CD4-positive, alpha-beta T cell treated with Interleukin-6 at 100 ng/mL for 8 hours (primary cell): ENCODE measurements around the gene TNRC6A.
"Not testable (repeated sequence)": the region's sequence is repeated elsewhere in the genome, so short reads cannot be mapped to it uniquely, and the experiment has no call there.

Experiments used
- DNase-seq: peaks from one replicate; pipeline ENCODE4 v3.0.0-alpha.2; 2020; ENCODE audit warnings: mixed read lengths, low spot score

TNRC6A gene

DNA sequence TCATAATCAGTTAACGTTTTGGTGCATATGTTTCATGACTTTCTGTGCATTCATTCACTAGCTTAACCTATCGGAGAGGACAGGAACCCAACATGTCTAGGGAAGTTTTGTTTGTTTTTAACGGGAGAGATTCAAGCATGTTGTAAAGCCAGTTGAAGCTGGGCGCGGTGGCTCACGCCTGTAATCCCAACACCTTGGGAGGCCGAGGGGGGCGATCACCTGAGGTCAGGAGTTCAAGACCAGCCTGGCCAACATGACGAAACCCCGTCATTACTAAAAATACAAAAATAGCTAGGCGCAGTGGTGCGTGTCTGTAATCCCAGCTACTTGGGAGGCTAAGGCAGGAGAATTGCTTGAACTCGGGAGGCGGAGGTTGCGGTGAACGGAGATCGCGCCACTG is 1.4 kb upstream of the TNRC6A start:
- no peak for DNase-seq

DNA sequence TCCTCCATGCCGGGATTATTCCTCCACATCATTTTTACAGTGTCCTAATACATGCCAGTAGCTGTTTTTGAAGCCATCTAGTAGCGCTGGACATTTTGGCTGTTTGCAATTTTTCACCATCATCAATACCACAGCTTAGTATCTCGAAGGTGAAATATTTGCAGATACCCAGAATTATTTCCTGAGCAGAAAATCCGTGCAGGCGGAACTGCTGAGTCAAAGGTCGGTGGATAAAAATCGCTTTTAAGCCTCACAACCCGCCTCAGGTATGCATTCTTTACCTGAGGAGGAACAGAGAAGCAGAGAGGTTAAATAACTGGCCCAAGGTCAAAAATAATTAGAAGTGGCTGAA is 584 bp upstream of the TNRC6A start:
- no peak for DNase-seq

DNA sequence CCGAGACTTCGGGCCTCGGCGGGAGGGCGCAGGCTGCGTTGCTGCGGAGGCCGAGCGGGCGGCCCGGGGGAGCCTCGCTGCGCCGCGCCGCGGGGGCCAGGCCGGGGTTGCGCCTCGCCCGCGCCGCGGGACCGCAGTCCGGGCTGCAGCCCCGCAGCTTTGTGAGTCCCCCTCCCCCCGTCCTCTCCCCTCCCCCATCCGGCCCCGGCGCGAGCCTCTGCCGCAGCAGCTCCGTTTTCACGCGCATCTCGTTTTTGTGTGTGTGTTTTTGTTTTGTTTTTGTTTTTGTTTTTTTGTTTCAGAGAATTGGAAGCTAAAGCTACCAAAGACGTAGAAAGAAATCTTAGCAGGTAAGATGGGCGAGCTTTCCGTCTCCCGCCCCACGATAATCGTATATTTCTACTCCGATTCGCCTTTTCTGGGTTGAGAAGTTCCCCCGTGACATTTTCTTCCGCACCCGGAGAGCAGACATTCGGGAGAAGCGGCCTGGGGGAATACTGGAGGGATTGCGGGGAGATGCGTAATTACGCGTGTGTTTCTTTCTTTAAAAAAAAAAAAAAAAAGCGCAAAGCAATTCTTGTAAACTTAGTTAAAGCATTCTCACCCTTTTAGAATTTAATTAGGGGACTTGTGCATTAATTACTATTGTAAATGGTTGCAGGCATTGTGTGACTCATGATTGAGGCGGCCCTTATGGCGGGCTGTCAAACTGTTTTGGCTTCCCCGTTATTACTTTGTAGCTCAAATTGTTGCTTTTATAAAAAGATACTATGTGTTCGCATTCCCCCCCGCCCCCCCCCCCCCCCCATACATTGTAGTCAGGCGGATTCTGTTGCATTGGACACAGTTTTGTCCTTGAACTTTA is 732 bp downstream of the TNRC6A start:
- peak; percentile 22 for DNase-seq

DNA sequence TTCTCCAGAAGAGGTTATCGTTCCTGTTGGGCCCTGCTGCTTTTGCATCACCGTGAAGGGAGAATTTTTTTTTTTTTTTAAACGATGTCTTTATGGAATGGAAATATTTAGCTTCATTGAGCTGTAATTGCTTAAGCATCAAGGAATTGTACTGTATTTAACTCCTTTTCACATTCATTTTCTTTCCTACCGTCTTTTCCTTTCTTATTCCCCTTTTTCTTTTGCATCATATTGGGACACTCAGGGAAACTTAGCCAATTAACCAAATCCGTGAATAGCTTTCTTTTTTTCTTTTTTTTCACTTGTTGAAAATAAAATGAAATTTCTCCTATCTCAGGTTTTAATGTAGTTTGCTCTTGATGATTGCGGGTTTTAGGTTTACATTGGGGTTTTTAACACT is 1.5 kb downstream of the TNRC6A start:
- DNase-seq, result no peak

GRCh38 chr16:24731722-24732419 is 2.4 kb downstream of the TNRC6A start:
- DNase-seq, result no peak

- DNase-seq, result no peak
Measured at GRCh38 chr16:24734382-24734781, 4.9 kb downstream of the TNRC6A start.

DNA sequence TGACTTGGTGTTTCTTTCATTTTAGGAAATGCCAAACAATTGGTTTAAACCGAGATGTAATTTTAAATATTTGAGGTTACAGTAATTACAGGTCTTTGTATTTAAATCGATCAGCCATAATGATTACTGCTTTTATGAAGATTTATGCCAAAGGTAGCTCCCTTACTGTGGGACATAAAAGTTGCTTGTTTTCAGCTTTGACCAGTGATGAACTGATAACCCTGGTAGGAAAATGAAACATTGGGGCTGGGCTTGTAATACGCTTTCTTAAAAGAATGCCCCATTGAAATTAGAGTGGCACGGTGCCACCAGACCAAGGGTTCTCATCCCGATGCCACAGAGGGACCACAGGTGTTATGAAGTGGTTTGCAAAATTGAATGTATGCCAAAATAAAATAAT is 7.3 kb downstream of the TNRC6A start:
- DNase-seq, result no peak

GRCh38 chr16:24737391-24737871 is 8.0 kb downstream of the TNRC6A start:
- no peak for DNase-seq

- no peak for DNase-seq
Measured at GRCh38 chr16:24737916-24738594, 8.6 kb downstream of the TNRC6A start.

- DNase-seq, result no peak
Measured at GRCh38 chr16:24738895-24739294, 9.4 kb downstream of the TNRC6A start.

DNA sequence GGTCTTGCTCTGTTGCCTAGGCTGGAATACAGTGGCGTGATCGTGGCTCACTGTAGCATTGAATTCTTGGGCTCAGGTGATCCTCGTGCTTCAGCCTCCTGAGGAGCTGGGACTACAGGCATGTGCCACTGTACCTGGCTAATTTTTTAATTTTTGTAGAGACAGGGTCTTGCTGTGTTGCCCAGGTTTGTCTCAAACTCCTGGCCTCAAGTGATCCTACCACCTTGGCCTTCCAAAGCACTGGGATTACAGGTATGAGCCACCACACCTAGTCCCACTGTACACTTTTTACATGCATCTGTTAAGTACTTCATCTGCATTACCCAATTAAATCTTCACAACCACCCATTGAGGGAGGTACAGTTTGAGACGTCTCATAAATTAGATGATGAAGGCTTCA is 12.4 kb downstream of the TNRC6A start:
- no peak for DNase-seq

DNA sequence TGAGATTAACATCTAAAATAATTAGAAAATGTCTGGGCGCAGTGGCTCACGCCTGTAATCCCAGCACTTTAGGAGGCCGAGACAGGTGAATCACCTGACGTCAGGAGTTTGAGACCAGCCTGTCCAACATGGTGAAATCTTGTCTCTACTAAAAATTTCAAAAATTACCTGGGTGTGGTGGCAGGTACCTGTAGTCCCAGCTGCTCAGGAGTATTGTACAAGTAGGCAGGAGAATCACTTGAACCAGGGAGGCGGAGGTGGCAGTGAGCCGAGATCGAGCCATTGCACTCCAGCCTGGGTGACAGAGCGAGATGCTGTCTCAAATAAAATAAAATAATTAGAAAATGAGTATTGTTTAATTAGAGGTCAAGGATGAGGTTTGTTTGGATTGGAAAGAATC is 13.2 kb downstream of the TNRC6A start:
- DNase-seq, result not testable (repeated sequence)

- no peak for DNase-seq
Measured at GRCh38 chr16:24745391-24745790, 15.9 kb downstream of the TNRC6A start.

DNA sequence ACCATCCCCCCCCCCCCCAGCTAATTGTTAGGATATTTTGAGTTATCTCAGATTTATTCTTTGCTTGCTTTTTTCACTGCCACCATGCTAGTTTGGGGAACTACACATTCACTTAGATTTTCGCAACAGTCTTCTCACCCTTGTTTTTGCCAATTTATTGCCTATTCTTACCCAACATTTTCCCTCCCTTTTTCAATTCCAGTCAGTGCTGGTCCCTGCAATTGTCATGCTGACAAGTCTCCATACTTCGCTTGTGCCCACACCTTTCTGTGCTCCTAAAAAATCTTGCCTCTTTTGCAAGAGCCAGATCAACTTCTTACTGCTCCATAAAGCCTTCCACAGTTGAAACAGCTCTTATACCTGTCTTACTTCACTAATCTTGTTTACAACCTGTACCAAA is 16.3 kb downstream of the TNRC6A start:
- no peak for DNase-seq

GRCh38 chr16:24747441-24747840 is 18.0 kb downstream of the TNRC6A start:
- DNase-seq, result no peak

- no peak for DNase-seq
Measured at GRCh38 chr16:24748242-24748641, 18.8 kb downstream of the TNRC6A start.

- DNase-seq, result no peak
Measured at GRCh38 chr16:24749310-24749709, 19.9 kb downstream of the TNRC6A start.

DNA sequence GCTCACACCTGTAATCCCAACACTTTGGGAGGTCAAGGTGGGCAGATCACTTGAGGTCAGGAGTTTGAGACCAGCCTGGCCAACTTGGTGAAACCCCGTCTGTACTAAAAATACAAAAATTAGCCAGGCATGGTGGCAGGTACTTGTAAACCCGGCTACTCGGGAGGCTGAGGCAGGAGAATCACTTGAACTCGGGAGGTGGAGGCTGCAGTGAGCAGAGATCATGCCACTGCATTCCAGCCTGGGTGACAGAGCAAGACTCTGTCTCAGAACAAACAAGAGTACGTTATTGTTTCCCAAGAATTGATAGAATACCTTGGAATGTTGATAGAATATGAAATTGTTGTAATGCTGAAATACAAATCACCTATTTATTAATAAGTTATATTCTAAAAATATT is 20.4 kb downstream of the TNRC6A start:
- not testable (repeated sequence) for DNase-seq

DNA sequence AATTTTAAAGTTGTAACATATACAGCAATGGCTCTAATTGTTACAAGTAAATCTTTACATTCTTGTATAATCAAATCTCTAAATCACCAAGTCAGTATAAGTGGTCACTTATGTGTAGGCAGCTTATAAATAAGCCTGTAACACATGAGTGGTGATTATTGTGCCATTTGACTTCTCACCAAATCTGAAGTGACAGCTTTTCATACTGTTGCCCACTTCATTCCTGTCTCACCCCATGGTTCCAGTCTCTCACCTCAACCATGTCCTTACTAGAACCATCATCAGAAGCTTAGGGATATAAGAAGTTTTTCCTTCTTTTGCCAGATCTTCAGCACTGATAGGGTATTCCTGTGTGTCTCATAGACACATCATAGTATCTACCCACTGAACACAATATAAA is 23.5 kb downstream of the TNRC6A start:
- no peak for DNase-seq

- DNase-seq, result no peak
Measured at GRCh38 chr16:24753437-24753836, 24.0 kb downstream of the TNRC6A start.

DNA sequence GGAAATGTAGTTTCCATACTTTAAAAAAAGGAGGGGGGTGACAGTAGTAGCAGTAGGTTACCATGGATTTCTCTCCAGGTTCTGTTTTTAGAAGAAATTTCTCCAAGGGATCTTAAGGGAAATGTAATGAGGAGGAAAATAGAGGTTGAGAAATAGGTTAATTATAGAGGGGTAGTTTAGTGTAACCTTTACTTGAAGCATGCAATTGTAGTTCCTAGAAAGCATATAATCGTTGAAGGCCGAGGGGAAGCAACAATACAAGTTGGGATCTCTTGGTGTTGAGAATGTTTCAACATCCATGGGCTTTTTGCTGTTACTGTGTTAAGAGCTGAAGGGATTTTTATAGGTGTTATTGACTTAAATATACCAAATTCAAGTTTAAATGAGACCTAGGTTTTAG is 25.1 kb downstream of the TNRC6A start:
- no peak for DNase-seq

DNA sequence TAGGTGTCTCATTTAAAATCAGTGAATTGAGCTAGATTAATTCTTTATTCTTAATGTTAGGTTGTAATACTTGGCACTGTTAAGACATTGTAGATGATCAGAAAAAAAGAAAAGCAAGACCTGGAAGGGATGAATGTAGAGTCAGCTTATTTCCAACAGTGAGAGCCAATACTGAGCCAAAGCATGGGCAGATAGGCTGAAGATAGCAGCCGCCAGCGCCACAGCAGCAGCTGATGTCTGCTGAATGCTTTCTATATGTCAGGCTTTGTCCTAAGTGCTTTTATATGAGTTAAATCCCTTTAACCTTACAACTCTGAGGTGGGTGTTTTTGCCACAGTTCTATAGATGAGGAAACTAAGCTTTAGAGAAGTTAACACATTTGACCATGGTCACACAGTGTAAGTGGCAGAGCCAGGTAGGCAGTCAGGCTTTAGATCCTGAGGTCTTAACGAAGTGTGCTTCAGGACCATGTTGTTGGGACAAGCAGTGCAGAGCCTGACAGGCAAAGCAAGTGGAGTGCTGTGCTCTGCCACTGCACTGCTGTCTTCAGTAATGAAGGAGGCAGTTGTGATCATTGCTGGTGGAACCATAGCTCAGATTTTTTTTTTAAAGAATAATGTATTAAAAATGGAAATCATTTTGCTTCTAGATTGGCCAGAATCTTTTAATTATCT is 25.9 kb downstream of the TNRC6A start:
- DNase-seq, result no peak
